Mesenchymal stem cell (in vitro differentiated cells and primary cell): ENCODE results near the gene SKAP1.
"Not testable (repeated sequence)": the region's sequence is repeated elsewhere in the genome, so short reads cannot be mapped to it uniquely, and the experiment has no call there.

Source experiments
- DNase-seq: peaks from one replicate; pipeline ENCODE4 v3.0.0-alpha.2; 2013
- H2AFZ ChIP-seq: one replicate; pipeline ENCODE4 v1.6.1; 2013; ENCODE audit warnings: low read depth, mild to moderate bottlenecking, control low read depth, inconsistent platforms, low read length, moderate library complexity
- H2AK5ac ChIP-seq: 2 replicates; pipeline ENCODE4 v1.6.1; 2013; ENCODE audit warnings: low read length, moderate library complexity, mild to moderate bottlenecking, inconsistent platforms; ENCODE audit not compliant: severe bottlenecking
- H2BK120ac ChIP-seq: one replicate; pipeline ENCODE4 v1.6.1; 2013; ENCODE audit warnings: low read depth, mild to moderate bottlenecking, inconsistent platforms, low read length, moderate library complexity
- H2BK12ac ChIP-seq, 2 experiments: one replicate each; pipeline ENCODE4 v1.6.1; 2013; ENCODE audit warnings: inconsistent platforms in 2 of 2, low read length in 2 of 2, mild to moderate bottlenecking in 2 of 2, moderate library complexity in 2 of 2, control low read depth in 1 of 2
- H2BK15ac ChIP-seq: one replicate; pipeline ENCODE4 v1.6.1; 2013; ENCODE audit warnings: mild to moderate bottlenecking, low read depth, inconsistent platforms; ENCODE audit not compliant: poor library complexity, severe bottlenecking
- H2BK5ac ChIP-seq: 2 replicates; pipeline ENCODE4 v1.6.1; 2013; ENCODE audit warnings: low read depth, mild to moderate bottlenecking, low read length, control low read depth, inconsistent platforms; ENCODE audit not compliant: poor library complexity, severe bottlenecking
- H3K14ac ChIP-seq, 2 experiments: one replicate each; pipeline ENCODE4 v1.6.1; 2013; ENCODE audit warnings: inconsistent platforms in 2 of 2, low read length in 2 of 2, control low read depth in 1 of 2, mild to moderate bottlenecking in 1 of 2, moderate library complexity in 1 of 2
- H3K18ac ChIP-seq, 2 experiments: one replicate each; pipeline ENCODE4 v1.6.1; 2013; ENCODE audit warnings: inconsistent platforms in 2 of 2, low read length in 2 of 2, control low read depth in 1 of 2, low read depth in 1 of 2, mild to moderate bottlenecking in 1 of 2
- H3K23ac ChIP-seq, 2 experiments: one replicate each; pipeline ENCODE4 v1.6.1; 2013; ENCODE audit warnings: inconsistent platforms in 2 of 2, low read length in 2 of 2, mild to moderate bottlenecking in 2 of 2, moderate library complexity in 2 of 2, control low read depth in 1 of 2
- H3K27ac ChIP-seq: 2 replicates; pipeline ENCODE4 v1.5.1; 2013; ENCODE audit warnings: mild to moderate bottlenecking, moderate library complexity, low read length, control low read depth, inconsistent platforms; ENCODE audit not compliant: poor library complexity, severe bottlenecking
- H3K27me3 ChIP-seq, 2 experiments: 2 replicates each; pipeline versions ENCODE4 v1.6.1 to v1.7.0; 2013; ENCODE audit warnings: low read length in 2 of 2, mild to moderate bottlenecking in 2 of 2, moderate library complexity in 2 of 2, control low read depth in 1 of 2, inconsistent platforms in 1 of 2; ENCODE audit not compliant: control insufficient read depth in 1 of 2, insufficient read depth in 1 of 2
- H3K36me3 ChIP-seq, 2 experiments: 2 replicates each; pipeline versions ENCODE4 v1.6.1 to v1.7.0; 2013; ENCODE audit warnings: low read length in 2 of 2, control low read depth in 1 of 2, inconsistent platforms in 1 of 2, low read depth in 1 of 2, mild to moderate bottlenecking in 1 of 2; ENCODE audit not compliant: insufficient read depth in 2 of 2, control insufficient read depth in 1 of 2
- H3K4ac ChIP-seq, 2 experiments: one replicate each; pipeline ENCODE4 v1.6.1; 2013; ENCODE audit warnings: inconsistent platforms in 2 of 2, low read length in 2 of 2, mild to moderate bottlenecking in 2 of 2, moderate library complexity in 2 of 2, control low read depth in 1 of 2, low read depth in 1 of 2
- H3K4me1 ChIP-seq: 2 replicates; pipeline ENCODE4 v1.6.1; 2013; ENCODE audit warnings: low read depth, low read length, control low read depth; ENCODE audit not compliant: control insufficient read depth, insufficient read depth
- H3K4me2 ChIP-seq: 2 replicates; pipeline ENCODE4 v1.6.1; 2013; ENCODE audit warnings: low read length, mild to moderate bottlenecking, inconsistent platforms; ENCODE audit not compliant: poor library complexity, severe bottlenecking
- H3K4me3 ChIP-seq, 2 experiments: 2 replicates each; pipeline versions ENCODE4 v1.5.1 to v1.7.0; 2013; ENCODE audit warnings: low read length in 2 of 2, mild to moderate bottlenecking in 2 of 2, control low read depth in 1 of 2, low read depth in 1 of 2; ENCODE audit not compliant: insufficient read depth in 1 of 2
- H3K79me1 ChIP-seq: replicated peaks from 2 replicates; pipeline ENCODE4 v1.6.1; 2013; ENCODE audit warnings: mild to moderate bottlenecking, control low read depth, low read length, inconsistent platforms; ENCODE audit not compliant: poor library complexity, severe bottlenecking
- H3K9ac ChIP-seq: 2 replicates; pipeline ENCODE4 v1.7.0; 2013; ENCODE audit warnings: mild to moderate bottlenecking, low read length, moderate library complexity
- H3K9me3 ChIP-seq: 2 replicates; pipeline ENCODE4 v1.7.0; 2013; ENCODE audit warnings: mild to moderate bottlenecking, low read length; ENCODE audit not compliant: control insufficient read depth
- H4K8ac ChIP-seq: one replicate; pipeline ENCODE4 v1.6.1; 2013; ENCODE audit warnings: inconsistent platforms, mild to moderate bottlenecking, low read length, moderate library complexity
- H4K91ac ChIP-seq: one replicate; pipeline ENCODE4 v1.6.1; 2013; ENCODE audit warnings: mild to moderate bottlenecking, low read length, inconsistent platforms
- WGBS: methylation state at CpG from one replicate; pipeline ENCODE4 v1.1.7; 2013; ENCODE audit warnings: mixed read lengths; 5-methylcytosine and 5-hydroxymethylcytosine counted together

SKAP1 gene

DNA sequence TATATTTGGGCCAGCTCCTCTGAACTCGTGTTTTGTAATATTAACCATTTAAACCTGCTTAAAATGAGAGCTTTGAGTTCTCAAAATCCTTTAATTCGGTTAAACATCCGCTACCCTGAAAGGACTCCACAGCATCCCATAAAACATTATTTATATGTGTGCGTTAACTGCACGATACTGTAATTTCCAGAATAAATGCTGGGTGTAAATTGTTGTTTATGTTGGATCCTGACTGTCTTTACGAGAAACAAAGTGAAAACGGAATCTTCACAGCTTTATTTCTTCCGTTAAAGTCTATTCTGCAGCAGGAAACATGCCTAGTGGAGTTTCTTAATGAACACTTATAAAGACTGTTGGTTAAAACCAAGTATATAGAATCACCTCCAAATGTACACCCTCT lies 179.1 kb downstream of the SKAP1 start:
- Histone ChIP-seq H3K9ac (no peak overlapping the region), H2AK5ac (no peak overlapping the region), H3K4ac (no peak overlapping the region), H3K4me2 (no peak overlapping the region), H2AFZ (no peak overlapping the region), H2BK120ac (no peak overlapping the region), H4K8ac (no peak overlapping the region), H3K9me3 (no peaks in the 10 kb centered on the region), H4K91ac (no peak overlapping the region), H3K23ac (no peak overlapping the region), H2BK5ac (no peak overlapping the region), H2BK15ac (no peak overlapping the region), H3K36me3 (no peaks in the 10 kb centered on the region), H2BK12ac (no peak overlapping the region), H3K79me1 (no peaks in the 10 kb centered on the region), H3K4me1 (no peaks in the 10 kb centered on the region), H3K18ac (no peak overlapping the region), H3K4me3 (no peak overlapping the region), H3K27me3 (no peaks in the 10 kb centered on the region), H3K14ac (no peak overlapping the region), H3K27ac (no peak overlapping the region)
- DNase-seq: no peak
- WGBS: 49% methylated on average over 8 of the region's 8 CpGs

DNA sequence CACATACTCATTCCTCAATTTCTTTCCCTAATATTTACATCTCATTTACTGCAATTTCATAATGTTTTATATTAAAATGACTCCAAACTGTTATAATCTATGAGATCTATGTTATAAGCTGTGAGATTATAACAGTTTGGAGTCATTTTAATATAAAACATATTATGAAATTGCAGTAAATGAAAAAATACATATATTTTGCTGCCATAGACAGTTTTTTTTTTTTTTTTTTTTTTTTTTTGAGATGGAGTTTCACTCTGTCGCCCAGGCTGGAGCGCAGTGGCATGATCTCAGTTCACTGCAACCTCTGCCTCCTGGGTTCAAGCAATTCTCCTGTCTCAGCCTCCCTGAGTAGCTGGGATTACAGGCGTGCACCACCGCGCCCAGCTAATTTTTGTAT lies 180.0 kb downstream of the SKAP1 start:
- H4K8ac ChIP-seq, H2BK120ac ChIP-seq, H3K18ac ChIP-seq, H3K27me3 ChIP-seq, H3K4me1 ChIP-seq, H3K9me3 ChIP-seq, H3K4me3 ChIP-seq, H3K79me1 ChIP-seq, H3K27ac ChIP-seq, H3K9ac ChIP-seq, H2BK5ac ChIP-seq, H4K91ac ChIP-seq, H3K4ac ChIP-seq, DNase-seq, H3K23ac ChIP-seq, H3K14ac ChIP-seq, H2AFZ ChIP-seq, H2BK12ac ChIP-seq, H3K4me2 ChIP-seq, H3K36me3 ChIP-seq, H2AK5ac ChIP-seq, H2BK15ac ChIP-seq: not testable (repeated sequence)
- 96% methylated on average over 4 of the region's 5 CpGs for WGBS

DNA sequence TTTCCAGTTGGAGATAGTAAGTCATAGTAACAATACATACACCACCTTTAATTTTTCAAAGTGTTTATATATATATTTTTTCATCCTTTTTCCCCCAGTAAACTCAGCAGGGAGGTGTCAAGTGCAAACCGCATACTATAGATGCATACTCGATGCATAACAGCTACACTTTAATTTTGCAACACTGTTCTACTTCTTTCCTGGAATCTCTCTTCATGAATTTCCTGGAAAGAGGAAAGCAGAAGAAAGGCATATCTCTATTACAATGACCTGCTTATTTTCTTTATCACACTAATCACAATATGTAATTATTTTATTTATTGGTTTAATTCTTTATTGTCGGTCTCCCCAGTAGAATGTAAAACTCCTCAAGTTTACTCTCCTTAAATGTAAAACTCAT lies 182.4 kb downstream of the SKAP1 start:
- Histone ChIP-seq H3K79me1 (no peaks in the 10 kb centered on the region), H2BK15ac (no peak overlapping the region), H3K4me2 (no peak overlapping the region), H4K8ac (no peak overlapping the region), H3K9me3 (no peaks in the 10 kb centered on the region), H3K23ac (no peak overlapping the region), H2AFZ (no peak overlapping the region), H3K36me3 (no peaks in the 10 kb centered on the region), H2AK5ac (no peak overlapping the region), H2BK5ac (no peak overlapping the region), H3K14ac (no peak overlapping the region), H2BK120ac (no peak overlapping the region), H2BK12ac (no peak overlapping the region), H3K27ac (no peak overlapping the region), H3K27me3 (no peaks in the 10 kb centered on the region), H3K4ac (no peak overlapping the region), H3K4me1 (no peaks in the 10 kb centered on the region), H4K91ac (no peak overlapping the region), H3K9ac (no peak overlapping the region), H3K4me3 (no peak overlapping the region), H3K18ac (no peak overlapping the region)
- DNase-seq: no peak
- WGBS: 81% methylated on average over 2 of the region's 3 CpGs

DNA sequence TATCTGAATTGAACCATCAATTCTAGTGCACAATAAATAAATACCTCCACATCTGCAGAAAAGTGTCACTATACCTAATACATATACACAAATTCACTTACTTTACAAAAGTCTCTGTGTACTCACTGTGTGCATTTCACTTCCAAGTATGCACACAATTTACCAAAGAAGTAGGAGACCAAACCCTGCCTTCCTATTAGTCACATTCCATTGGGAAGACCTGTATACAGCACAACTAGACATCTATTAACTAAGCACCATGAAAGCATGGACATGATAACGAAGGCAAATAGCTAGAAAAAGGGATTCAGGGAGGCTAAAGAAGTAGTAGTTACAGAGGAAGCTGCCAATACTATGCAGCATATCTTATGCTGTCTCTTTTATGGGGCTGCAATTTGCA lies 183.0 kb downstream of the SKAP1 start:
- no peaks in the 10 kb centered on the region for H3K9me3 ChIP-seq
- no peak overlapping the region for H2BK12ac ChIP-seq
- no peak overlapping the region for H3K4me2 ChIP-seq
- peaks cover 2% of the 10 kb centered on the region for H3K4me1 ChIP-seq
- no peak overlapping the region for H3K4ac ChIP-seq
- no peak overlapping the region for H3K23ac ChIP-seq
- DNase-seq: no peak
- no peak overlapping the region for H3K14ac ChIP-seq
- no peak overlapping the region for H2BK5ac ChIP-seq
- H3K4me3 ChIP-seq: no peak overlapping the region
- no CpG with 5 or more reads among the region's 1 CpG for WGBS
- no peak overlapping the region for H4K8ac ChIP-seq
- no peak overlapping the region for H2AFZ ChIP-seq
- H3K27me3 ChIP-seq: no peaks in the 10 kb centered on the region
- H2BK120ac ChIP-seq: no peak overlapping the region
- no peaks in the 10 kb centered on the region for H3K79me1 ChIP-seq
- H2BK15ac ChIP-seq: no peak overlapping the region
- H3K27ac ChIP-seq: no peak overlapping the region
- H3K18ac ChIP-seq: no peak overlapping the region
- no peaks in the 10 kb centered on the region for H3K36me3 ChIP-seq
- H4K91ac ChIP-seq: no peak overlapping the region
- no peak overlapping the region for H2AK5ac ChIP-seq
- H3K9ac ChIP-seq: no peak overlapping the region
